Ishikawa (cell line): ENCODE measurements around the gene ANKRD13D.

Source experiments
- CEBPB ChIP-seq: IDR thresholded peaks from 2 replicates; pipeline ENCODE4 v1.6.1; 2012
- CREB1 ChIP-seq: IDR thresholded peaks from 2 replicates; pipeline ENCODE4 v1.6.1; 2012; ENCODE audit warnings: low read depth
- EGR1 ChIP-seq: IDR thresholded peaks from 2 replicates; pipeline ENCODE4 v1.6.1; 2012
- EP300 ChIP-seq: IDR thresholded peaks from 2 replicates; pipeline ENCODE4 v1.6.1; 2012; ENCODE audit warnings: borderline replicate concordance
- FOXM1 ChIP-seq: IDR thresholded peaks from 2 replicates; pipeline ENCODE4 v1.6.1; 2012; ENCODE audit warnings: low read depth, borderline replicate concordance
- NFIC ChIP-seq: IDR thresholded peaks from 2 replicates; pipeline ENCODE4 v1.6.1; 2012
- RAD21 ChIP-seq: IDR thresholded peaks from 2 replicates; pipeline ENCODE4 v1.6.1; 2012; ENCODE audit warnings: low read depth
- REST ChIP-seq: IDR thresholded peaks from 2 replicates; pipeline ENCODE4 v1.6.1; 2012; ENCODE audit warnings: low read depth, mild to moderate bottlenecking
- TAF1 ChIP-seq: IDR thresholded peaks from 2 replicates; pipeline ENCODE4 v1.6.1; 2012; ENCODE audit warnings: low read depth, mild to moderate bottlenecking
- TCF12 ChIP-seq: IDR thresholded peaks from 2 replicates; pipeline ENCODE4 v1.6.1; 2012; ENCODE audit warnings: low read depth
- TEAD4 ChIP-seq: IDR thresholded peaks from 2 replicates; pipeline ENCODE4 v1.6.1; 2012
- USF1 ChIP-seq: IDR thresholded peaks from 2 replicates; pipeline ENCODE4 v1.6.1; 2012
- YY1 ChIP-seq: IDR thresholded peaks from 2 replicates; pipeline ENCODE4 v1.6.1; 2012; ENCODE audit warnings: low read depth
- TF ChIP-seq, protein P1 (sequence below): IDR thresholded peaks from 2 replicates; pipeline ENCODE4 v1.6.1; 2012

- TF ChIP-seq CREB1 (no peak), TEAD4 (no peak), USF1 (no peak), EP300 (no peak), REST (no peak), EGR1 (no peak), YY1 (no peak), TAF1 (no peak), FOXM1 (no peak), RAD21 (no peak), NFIC (no peak), CEBPB (no peak), TCF12 (no peak)
- TF ChIP-seq, protein P1, sequence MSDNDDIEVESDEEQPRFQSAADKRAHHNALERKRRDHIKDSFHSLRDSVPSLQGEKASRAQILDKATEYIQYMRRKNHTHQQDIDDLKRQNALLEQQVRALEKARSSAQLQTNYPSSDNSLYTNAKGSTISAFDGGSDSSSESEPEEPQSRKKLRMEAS = no peak
Measured at GRCh38 chr11:67311051-67311555, 22.0 kb downstream of the ANKRD13D start.
